GM18505 (cell line): ENCODE data around the gene ABCA12.

Experiments
- ATAC-seq: cut with Tn5 transposase; IDR thresholded peaks from one replicate; pipeline ENCODE4 v1.9.1; 2021; ENCODE audit not compliant: unreplicated experiment
- POLR2A ChIP-seq: IDR thresholded peaks from 4 replicates; pipeline ENCODE4 v1.6.1; 2011; ENCODE audit warnings: borderline replicate concordance; ENCODE audit not compliant: insufficient read depth, insufficient read length; ENCODE audit errors: extremely low read depth

Gene ABCA12

GRCh38 chr2:215049341-215049740, 89.1 kb downstream of the ABCA12 start:
- TF ChIP-seq POLR2A, result no peak
- ATAC-seq, result no peak

GRCh38 chr2:215038421-215038820, 100.0 kb downstream of the ABCA12 start:
- TF ChIP-seq POLR2A, result no peak
- no peak for ATAC-seq

- TF ChIP-seq POLR2A, result no peak
- no peak for ATAC-seq
Observed at GRCh38 chr2:215036314-215036713, 102.1 kb downstream of the ABCA12 start.

GRCh38 chr2:215034154-215034553, 104.3 kb downstream of the ABCA12 start:
- no peak for TF ChIP-seq POLR2A
- no peak for ATAC-seq

- no peak for ATAC-seq
- TF ChIP-seq POLR2A, result no peak
Observed at GRCh38 chr2:215032153-215032552, 106.3 kb downstream of the ABCA12 start.

- TF ChIP-seq POLR2A, result no peak
- no peak for ATAC-seq
Observed at GRCh38 chr2:215031321-215031720, 107.1 kb downstream of the ABCA12 start.

GRCh38 chr2:215029936-215030335, 108.5 kb downstream of the ABCA12 start:
- TF ChIP-seq POLR2A, result no peak
- ATAC-seq, result no peak

- ATAC-seq, result no peak
- no peak for TF ChIP-seq POLR2A
Observed at GRCh38 chr2:215028231-215028630, 110.2 kb downstream of the ABCA12 start.

GRCh38 chr2:215027779-215028178, 110.6 kb downstream of the ABCA12 start:
- TF ChIP-seq POLR2A, result no peak
- no peak for ATAC-seq

- TF ChIP-seq POLR2A, result no peak
- no peak for ATAC-seq
Observed at GRCh38 chr2:215022910-215023309, 115.5 kb downstream of the ABCA12 start.

- ATAC-seq, result no peak
- TF ChIP-seq POLR2A, result no peak
Observed at GRCh38 chr2:215022418-215022817, 116.0 kb downstream of the ABCA12 start.

- no peak for ATAC-seq
- TF ChIP-seq POLR2A, result no peak
Observed at GRCh38 chr2:215020283-215020682, 118.1 kb downstream of the ABCA12 start.

GRCh38 chr2:215019521-215020145, 118.8 kb downstream of the ABCA12 start:
- no peak for TF ChIP-seq POLR2A
- no peak for ATAC-seq

GRCh38 chr2:215019085-215019484, 119.3 kb downstream of the ABCA12 start:
- ATAC-seq, result no peak
- TF ChIP-seq POLR2A, result no peak

- TF ChIP-seq POLR2A, result no peak
- no peak for ATAC-seq
Observed at GRCh38 chr2:215015421-215015820, 123.0 kb downstream of the ABCA12 start.
